GM21515 (cell line): ENCODE measurements around the gene EED.
A peak's percentile ranks its signal among the peaks of the same experiment; 100 is the strongest.

Source experiments
- ATAC-seq: cut with Tn5 transposase; IDR thresholded peaks from one replicate; pipeline ENCODE4 v1.9.1; 2021; ENCODE audit not compliant: unreplicated experiment

Gene EED

DNA sequence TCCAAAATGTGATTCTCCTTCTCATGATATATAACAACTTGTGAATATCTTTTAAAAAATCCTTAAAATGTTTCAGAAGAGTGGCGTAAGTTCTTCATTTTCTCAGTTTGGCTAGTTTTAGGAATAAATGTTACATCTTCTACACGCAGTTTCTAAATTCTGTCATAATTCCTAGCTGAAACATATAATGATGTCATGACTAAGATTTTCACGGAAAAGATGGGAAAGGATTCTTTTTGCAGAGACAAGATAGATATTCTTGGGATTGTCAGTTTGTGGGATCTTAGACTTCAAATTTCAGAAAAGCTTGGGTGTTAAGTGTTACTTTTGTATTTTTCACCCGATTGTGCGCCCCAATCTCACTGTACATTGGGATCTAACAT lies 1.7 kb downstream of the EED start:
- ATAC-seq, result no peak

DNA sequence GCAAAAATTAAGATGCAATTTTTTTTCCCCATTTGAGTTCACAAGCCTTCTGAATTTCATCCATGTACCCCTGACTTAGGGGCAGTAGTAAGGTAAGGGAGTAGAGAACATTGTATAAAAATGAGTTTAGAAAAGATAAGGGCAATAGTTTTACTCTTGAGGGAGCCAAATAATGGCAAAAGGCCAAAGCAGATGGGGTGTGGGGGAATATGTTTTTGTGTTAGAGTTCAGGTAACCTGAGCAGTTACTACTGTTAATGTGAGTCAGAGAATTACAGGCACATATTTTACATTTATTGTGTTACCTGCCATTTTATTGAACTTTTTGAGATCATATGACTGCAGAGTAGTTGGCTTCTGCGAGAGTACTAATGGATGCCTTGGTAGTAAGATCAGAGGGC lies 3.1 kb downstream of the EED start:
- ATAC-seq, result no peak

DNA sequence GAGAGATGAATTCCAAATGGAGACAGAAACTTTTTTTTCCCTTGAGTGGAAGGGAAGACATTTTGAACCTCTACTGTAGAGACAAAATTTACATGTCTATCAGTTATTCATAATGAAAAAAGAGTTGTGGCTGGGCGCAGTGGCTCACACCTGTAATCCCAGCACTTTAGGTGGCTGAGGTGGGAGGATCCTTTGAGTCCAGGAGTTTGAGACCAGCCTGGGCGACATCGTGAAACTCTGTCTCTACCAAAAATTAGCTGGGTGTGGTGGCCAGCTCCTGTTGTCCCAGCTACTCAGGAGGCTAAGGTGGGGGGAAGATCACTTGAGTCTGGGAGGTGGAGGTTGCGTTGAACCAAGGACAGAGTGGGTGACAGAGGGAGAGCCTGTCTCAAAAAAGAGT lies 4.1 kb downstream of the EED start:
- ATAC-seq, result no peak

DNA sequence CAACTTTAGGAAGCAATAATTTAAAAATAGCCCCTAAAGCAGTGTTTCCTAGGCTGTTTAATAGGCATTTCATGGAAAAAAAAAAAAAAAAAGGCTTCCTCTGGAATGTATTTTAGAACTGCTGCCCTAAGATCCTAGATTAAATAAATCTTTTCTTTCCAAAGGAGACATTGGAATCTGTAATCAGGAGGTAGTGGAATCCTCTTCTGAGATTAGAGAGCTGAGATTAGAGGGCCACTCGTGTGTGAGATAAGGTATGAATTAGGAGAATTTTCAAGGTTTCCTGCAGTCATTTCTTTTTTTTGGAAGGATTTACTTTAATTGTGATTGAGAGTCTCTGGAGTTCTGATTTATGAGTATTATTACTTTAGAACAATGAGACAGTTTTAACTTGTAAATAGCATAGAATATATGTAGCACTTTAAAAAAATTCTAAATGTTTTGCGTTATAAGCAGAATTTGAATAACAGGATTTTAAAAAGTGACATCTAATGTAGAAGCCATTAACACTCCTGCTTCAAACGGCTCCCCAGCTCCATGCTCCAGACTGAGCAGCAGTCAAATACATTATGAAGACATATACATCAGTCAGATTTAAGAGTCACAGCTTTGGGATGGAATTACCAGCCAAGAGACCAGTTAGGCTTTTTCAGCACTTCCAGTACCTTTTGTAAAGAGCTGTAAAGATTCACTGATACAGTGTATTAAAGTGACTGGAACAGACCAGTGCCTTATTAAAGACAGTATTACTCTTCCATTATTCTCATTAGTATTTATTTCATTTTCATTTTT lies 5.0 kb downstream of the EED start:
- ATAC-seq, result no peak

DNA sequence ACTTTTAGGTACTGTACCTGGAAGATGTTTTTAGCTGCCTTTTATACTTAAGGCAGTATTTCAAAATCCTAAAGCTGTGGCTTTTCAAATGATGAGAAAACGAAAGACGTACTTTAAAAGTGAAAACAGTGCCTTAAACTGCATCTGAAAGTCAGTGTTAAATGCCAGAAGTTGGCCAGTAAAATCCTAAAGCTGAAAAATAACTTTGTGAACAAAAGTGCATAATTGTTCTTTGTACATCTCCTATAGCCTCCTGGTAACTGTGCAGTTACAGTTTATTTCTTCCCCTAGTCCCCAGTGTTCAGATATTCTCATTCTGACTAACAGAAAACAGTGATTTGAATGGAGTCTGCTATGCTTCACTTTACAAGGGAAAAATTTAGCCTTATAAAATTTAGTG lies 6.8 kb downstream of the EED start:
- no peak for ATAC-seq

DNA sequence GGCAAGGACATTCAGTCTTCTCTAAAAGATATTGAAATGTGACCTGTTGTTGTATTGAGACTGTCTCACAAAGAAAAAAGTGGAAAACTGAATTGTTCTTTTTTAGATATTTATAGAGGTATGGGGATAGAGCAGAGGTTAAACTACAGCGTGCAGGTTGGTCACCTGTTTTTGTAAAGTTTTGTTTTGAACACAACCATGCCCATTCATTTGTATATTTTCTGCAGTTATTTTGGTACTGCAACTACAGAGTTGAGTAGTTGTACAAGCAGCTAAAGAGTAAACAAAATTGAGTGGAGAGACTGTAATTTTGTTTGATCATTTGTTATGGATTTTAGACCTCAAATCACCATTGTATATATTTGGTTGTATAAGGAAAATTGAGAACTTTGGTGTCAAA lies 11.3 kb downstream of the EED start:
- ATAC-seq, result peak; percentile 89

DNA sequence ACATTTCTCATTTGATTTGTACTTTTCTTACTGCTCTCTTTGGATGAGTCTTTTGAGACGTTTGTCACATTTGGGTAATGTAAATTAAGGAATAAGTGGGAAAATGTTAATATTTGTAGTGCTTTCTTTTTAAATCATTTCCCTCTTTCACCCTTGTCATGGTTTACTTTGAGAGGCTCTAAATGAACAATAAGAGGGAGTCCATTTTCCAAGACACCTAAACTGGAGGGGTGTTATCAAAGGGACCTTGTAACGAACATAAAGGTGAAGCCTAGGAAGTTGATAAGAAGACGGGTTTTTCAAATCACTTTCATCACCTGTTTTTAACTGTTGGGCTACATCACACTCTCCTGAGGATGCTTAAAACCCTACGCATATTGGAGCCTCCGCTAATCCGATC lies 12.1 kb downstream of the EED start:
- no peak for ATAC-seq

DNA sequence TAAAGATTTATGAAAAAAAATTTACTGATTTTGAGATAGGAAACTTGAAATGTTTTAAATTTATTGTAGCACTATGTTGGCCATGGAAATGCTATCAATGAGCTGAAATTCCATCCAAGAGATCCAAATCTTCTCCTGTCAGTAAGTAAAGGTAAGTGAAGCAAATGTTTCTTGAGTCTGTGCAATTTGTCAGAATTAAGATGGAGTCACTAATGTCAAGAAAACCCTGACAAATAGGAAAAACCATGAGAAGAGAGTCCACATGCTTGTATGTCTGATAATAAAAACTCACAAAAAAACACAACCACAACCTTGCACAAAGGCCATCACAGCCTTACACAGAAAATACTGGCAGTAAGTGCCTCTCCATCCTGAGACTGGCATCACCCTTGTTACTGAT lies 12.9 kb downstream of the EED start:
- no peak for ATAC-seq

DNA sequence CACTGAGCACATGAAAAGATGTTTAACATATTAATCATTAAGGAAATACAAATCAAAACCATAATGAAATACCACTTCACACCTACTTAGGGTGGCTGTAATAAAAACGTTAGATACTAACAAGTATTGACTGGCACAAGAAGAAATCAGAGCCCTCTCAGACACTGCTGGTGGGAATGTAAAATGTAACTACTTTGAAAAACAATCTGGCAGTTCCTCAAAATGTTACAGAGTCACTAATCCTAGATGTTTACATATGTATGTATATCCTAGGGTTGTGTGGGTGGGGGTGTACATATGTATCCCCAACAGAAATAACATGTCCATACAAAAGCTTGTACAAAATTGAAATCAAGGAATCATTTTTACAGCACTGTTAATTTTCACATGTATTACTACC lies 15.2 kb downstream of the EED start:
- no peak for ATAC-seq

DNA sequence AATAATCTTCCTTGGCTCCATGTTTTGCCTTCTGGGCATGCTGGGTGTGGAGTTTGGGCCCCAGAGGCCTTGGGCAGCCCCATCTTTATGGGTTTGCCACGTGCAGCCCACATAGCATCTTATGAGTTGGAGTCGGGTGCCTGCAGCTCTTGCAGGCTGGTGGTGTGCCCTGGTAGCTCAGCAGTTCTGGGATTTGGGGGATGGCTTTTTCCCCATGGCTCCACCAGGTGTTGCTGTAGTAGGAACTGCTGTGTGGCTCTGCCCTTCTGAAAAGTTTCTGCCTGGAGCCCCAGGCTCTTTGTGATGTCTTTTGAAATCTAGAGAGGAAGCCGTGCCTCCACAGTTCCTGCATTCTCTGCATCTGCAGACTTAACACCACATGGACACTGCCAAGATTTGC lies 16.8 kb downstream of the EED start:
- ATAC-seq, result no peak

DNA sequence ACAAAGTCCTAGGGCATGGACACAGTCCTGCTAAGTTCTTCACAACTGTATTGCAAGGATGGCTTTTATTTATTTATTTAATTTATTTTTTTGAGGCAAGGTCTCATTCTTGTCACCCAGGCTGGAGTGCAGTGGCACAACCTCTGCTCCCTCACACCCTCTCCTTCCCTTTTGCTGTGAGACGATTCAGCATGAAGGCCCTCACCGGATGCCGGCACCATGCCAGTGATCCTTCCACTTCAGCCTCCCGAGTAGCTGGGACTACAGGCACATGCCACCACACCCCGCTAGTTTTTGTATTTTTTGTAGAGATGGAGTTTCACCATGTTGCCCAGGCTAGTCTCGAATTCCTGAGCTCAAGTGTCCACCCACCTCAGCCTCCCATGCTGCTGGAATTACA lies 17.8 kb downstream of the EED start:
- ATAC-seq, result no peak

DNA sequence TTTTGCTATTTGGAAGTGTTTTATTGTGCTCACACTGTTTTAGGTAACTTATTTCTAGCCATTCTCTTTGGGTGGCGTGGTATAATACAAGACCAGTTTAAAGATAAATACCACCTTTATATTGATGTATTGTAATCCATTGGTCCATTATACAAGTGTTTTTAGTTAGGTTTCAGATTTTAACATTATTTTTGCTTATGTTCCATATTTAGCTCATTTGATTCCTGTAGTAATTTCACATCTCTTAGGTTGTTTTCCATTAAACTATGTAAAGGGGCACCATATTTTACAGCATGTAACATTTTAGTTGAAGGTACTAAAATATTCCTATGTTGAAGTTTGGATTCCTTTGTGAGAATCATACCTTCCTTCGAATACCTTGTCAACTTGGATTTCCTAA lies 20.1 kb downstream of the EED start:
- no peak for ATAC-seq

DNA sequence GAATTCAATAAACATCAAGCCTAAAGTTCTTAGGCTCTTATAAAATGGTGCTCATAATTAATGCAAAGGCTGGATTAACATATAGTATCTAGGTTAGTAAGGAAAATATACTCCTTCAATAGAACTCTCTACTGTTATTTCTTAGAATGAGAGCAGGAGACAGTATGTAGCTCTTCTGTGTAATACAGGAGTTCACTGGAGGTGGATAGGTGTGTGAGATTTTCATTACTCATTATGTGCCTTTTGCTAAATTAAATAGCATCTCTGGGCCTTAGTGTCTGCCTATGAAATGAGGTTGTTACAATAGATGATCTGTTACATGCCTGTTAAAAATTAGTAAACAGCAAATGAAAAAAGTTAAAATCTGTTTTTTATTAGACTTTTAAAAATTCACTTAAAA lies 20.6 kb downstream of the EED start:
- ATAC-seq, result no peak

DNA sequence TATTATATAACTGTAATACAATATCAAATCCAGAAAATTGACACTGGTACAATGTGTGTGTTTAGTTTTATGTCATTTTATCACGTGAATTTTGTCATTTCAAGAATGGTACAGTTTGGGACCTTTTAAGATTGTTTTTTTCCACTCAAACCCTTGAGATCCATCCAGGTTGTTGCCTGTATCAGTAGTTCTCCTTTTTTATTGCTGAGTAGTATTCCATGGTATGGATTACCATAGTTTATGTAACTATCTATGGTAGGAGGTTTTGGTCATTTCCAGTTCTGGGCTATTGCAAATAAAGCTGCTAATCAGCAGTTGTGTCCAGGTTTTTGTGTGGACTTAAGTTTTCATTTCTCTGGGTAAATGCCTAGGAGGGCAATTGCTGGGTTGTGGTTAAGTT lies 25.1 kb downstream of the EED start:
- no peak for ATAC-seq

DNA sequence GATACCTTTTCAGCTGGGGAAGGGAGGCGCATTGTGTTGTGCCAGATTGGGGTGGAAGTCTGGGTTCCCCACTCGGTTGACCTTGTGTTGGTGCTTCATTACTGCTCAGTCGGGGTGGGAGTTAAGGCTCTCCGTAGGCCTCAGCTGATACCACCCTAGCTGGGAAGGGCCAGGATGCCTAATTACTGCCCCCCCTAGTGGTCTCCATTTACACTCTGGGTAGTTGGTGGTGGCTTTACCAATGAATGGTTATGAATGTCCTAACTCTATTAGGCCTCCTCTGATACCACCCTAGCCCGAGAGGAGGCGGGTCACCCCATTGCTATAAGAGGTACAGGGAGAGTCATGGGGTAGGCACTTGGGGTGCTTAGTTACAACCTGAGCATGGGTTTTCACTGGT lies 29.9 kb downstream of the EED start:
- ATAC-seq, result no peak

DNA sequence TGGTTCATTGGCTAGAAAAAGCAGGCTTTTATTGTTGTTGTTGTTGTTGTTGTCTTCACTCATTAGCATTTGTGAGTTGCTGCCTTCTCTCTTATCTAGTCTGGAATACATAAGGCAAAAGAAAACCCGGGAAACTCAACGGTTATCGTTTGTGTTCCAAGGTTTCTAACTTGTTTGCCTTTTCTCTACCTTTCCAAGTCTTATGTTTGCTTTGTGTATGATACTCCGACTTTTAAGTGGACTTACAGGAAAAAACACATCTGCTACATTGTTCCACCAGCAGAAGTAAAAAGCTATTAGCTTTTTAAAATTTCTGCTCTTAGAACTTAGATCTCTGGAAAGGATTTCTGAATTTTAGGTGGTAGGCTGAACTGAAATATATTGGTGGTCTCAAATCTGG lies 30.4 kb downstream of the EED start:
- ATAC-seq, result no peak

DNA sequence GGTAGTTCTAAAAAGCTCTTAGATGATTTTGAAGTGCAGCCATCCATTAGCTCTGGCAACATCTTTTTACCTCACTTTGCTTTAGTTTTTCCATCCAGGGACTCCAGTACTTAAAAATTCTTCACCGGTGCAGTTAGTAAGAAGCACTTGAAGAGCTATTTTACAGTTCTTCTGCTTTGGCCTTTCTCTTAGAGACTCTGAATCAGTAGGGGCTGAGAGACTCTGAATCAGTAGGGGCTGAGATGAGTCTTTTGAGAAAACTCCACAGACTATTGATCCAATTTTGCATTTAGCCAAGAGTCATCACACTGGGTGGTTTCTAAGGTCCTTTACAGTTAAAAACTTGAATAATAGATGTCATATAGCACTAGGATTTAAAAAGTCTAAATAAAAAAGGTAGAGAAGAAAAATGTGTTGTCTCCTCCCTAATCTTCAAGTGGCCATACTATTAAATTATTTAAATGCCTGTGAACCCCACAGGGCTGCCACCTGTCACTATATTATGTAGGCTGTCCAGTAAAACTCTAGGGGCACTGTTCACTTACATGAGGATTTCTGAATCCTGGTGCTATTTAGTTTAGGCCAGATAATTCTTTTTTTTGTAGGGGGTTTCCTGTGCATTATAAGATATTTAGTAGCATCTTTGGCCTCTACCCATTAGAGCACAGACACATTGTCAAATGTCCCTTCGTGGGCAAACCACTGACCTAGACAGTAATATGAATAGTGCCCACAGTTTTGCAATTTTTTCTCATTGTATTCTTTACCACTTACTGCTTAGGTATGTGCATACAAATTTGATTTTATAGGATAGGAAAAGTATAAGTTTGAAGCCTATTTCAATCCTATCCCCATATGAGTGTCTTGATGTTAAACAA lies 31.2 kb downstream of the EED start:
- no peak for ATAC-seq

DNA sequence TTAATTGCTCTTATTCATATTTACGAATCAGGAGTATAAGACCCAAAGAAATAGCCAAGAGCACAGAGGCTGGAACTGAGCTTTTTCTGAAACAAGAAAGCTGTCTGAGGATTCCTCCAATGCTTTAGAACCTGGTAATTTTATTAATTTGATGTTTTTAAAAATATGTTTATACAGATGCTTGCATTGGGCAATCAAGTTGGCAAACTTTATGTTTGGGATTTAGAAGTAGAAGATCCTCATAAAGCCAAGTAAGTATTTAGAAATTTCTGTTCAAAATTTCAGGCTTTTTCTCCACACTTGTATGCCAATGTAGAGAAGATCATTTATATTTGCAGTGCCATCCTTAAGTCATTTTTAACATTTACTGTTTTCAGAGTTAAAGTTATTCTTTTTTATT lies 33.2 kb downstream of the EED start:
- ATAC-seq, result no peak

DNA sequence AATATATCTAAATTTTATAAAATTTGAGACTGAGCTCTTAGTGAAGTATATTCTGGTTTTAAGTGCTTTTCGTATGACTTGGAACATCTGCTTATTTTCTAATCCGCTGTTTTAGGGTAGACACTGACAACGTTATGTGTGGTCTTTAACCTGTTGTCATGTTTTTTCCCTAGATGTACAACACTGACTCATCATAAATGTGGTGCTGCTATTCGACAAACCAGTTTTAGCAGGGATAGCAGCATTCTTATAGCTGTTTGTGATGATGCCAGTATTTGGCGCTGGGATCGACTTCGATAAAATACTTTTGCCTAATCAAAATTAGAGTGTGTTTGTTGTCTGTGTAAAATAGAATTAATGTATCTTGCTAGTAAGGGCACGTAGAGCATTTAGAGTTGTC lies 33.7 kb downstream of the EED start:
- no peak for ATAC-seq

DNA sequence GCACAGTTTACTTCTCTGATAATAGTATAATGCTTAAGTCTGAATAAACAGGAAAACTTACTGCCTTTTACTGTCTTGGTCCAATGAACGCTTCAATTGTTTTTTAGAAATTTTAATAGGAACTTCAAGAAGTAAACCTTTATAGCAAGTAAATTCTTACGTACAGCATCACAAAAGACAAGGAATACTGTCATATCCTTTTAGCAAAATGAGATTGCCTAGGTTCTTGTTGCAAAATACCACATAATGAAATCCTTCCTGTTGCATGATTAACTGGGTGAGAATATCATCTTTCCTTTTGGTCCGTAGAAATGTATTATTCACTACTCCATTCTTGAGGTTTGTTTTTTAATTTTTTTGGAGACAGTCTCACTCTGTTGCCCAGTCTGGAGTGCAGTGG lies 35.2 kb downstream of the EED start:
- ATAC-seq, result no peak

DNA sequence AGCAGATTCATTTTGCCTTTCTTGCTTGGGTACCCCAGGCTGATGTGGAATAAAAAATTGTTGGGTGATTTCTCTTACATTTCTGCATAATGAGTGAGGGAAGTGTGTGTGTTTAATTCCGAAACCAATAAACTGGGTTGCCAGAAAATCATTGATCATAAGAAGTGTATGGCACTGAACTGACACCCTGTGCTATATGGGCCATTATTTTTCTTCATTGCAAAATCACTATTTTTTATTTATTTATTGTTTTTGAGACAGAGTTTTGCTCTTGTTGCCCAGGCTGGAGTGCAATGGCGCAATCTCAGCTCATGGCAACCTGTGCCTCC lies 42.9 kb downstream of the EED start:
- ATAC-seq, result no peak

DNA sequence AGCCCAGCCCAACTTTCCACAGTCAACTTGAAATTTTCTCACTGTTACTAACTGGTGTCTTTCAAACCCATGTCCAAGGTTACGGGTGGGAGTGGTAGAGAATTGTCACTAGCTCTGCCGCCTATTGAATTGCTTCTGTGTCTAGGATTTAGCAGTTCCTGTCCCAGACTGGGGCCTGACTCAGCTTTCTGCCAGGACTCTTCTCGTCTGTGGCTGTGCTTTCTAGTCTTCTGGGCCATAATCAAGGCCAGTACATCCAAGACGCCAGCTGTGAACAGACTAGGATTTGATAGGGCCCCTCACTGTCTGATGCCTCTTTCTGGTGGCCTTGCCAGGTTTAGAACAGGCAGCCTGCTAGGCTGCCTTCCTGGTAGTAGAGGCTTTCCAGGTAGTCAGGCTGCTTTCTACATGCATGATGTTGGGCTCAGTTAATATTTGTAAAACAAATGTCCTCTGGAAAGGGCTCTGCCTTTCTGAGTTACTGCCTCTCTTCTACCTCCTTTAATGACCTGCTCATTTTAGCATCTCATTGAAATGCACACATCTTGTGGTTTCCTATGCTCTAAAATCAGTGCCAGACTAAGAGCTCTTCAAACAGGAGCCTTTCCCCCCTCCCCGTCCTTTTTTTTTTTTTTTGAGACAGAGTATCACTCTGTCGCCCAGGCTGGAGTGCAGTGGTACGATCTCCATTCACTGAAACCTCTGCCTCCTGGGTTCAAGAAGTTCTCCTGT lies 44.4 kb downstream of the EED start:
- no peak for ATAC-seq
